Testis (tissue), 3 donors: Measurements from ENCODE around the gene NLRC5. TPM values are rescaled to one million over a fixed set of nuclear protein-coding genes. Genes with fewer than 3 reads are reported as not detected.
"Not testable (repeated sequence)": the region's sequence is repeated elsewhere in the genome, so short reads cannot be mapped to it uniquely, and the experiment has no call there.

ENCODE experiments used
- DNase-seq: peaks from one replicate; pipeline ENCODE4 v3.0.0-alpha.2; 2019
- H3K27ac ChIP-seq, 2 donors: fragments of 200-600 bp; sonication (generic); one replicate each; pipeline ENCODE4 v1.5.1; 2019
- H3K27me3 ChIP-seq: fragments of 200-600 bp; sonication (generic); one replicate; pipeline ENCODE4 v1.5.1; 2019
- H3K36me3 ChIP-seq: fragments of 200-600 bp; sonication (generic); one replicate; pipeline ENCODE4 v1.5.1; 2017; ENCODE audit warnings: low read depth; ENCODE audit errors: missing control alignments
- H3K4me1 ChIP-seq: fragments of 200-600 bp; sonication (generic); one replicate; pipeline ENCODE4 v1.5.1; 2019
- H3K4me3 ChIP-seq, 2 donors: fragments of 200-600 bp; sonication (generic); one replicate each; pipeline ENCODE4 v1.5.1; 2017 to 2019
- H3K9me3 ChIP-seq: fragments of 200-600 bp; sonication (generic); one replicate; pipeline ENCODE4 v1.5.1; 2017
- CTCF ChIP-seq, 3 experiments: fragments of 450-650 bp in 2 of 3; fragments of 200-600 bp in 1 of 3; sonication (generic) in 1 of 3; IDR thresholded peaks; one replicate each; pipeline ENCODE4 v1.5.1; 2016 to 2019; ENCODE audit warnings: antibody characterized with exemption in 3 of 3, mild to moderate bottlenecking in 2 of 3, moderate library complexity in 1 of 3
- POLR2A ChIP-seq: fragments of 450-650 bp; IDR thresholded peaks from one replicate; pipeline ENCODE4 v1.6.1; 2017; ENCODE audit warnings: antibody characterized with exemption, mild to moderate bottlenecking, moderate library complexity
- WGBS, 2 donors: methylation state at CpG; one replicate each; pipeline ENCODE4 v1.1.5; 2018; 5-methylcytosine and 5-hydroxymethylcytosine counted together
- intact Hi-C: fragments of 100-400 bp; cut with DNase I; formaldehyde crosslinking; loops from one replicate; pipeline ENCODE4 v1.15.1; 2023; ENCODE audit warnings: low total_unique reads
- polyA plus RNA-seq: library from polyadenylated mRNA; stranded (reverse); fragments of 350-450 nt; fragmentation: Illumina TruSeq; extraction: RNeasy Lipid Tissue Mini Kit (QIAGEN cat#74804); gene quantifications from one replicate; pipeline ENCODE4 v1.2.3, GENCODE V29; 2014; ENCODE audit warnings: low read depth, low replicate concordance; ENCODE audit not compliant: insufficient read depth
- total RNA-seq, 2 donors: library from RNA; depleted of rRNA; stranded (reverse); fragments of >200 nt; gene quantifications; one replicate each; pipeline ENCODE4 v1.2.3, GENCODE V29; 2016

The NLRC5 gene
- total and polyA plus RNA-seq, 3 donors from 2014 or later: 10.3 to 14.9 (median 12.0) TPM

GRCh38 chr16:56984639-56985038, 4.7 kb upstream of the NLRC5 start:
- Histone ChIP-seq H3K4me3 (no peak overlapping the region), H3K36me3 (no peaks in the 10 kb centered on the region), H3K9me3 (no peaks in the 10 kb centered on the region), H3K27me3 (no peaks in the 10 kb centered on the region), H3K27ac (no peak overlapping the region), H3K4me1 (peaks cover 10% of the 10 kb centered on the region)
- no peak for DNase-seq
- TF ChIP-seq CTCF (IDR thresholded peaks at IDR 0.05): no peak
- TF ChIP-seq POLR2A: no peak
- intact Hi-C loops: no loop called here
- WGBS, 2 donors: 94 to 98% methylated on average over 6 of the region's 6 CpGs

DNA sequence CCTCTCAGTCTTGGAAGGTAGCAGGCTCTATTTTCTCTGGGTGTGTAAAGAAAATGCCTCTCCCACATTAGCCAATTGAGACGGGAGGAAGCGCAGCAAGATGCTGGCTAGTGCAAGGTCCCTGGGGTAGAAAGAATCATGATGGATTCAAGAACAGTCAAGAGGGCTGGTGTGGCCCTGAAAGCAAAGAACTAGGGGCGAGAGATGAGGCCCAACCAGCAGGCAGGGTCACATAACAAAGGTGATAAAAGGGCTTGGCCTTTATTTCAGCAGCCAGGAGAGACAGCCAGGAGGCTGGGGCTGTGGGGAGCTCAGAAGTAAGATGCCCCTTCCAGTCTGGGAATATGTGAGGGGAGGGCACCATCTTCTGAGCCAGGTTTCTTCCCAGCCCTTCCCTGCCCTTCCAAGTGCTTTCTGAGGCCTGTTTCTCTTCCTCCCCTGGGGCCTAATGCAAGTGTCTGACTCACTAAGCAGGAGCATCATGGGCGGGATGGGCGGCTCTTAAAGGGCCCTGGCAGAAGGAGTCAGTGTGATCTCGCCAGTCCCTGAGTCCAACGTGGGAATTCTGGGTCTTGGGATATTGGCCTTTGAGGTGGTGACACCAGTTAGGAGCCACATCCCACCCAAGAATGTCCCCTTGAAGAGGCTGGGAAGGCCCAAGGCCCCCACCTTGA, 3.9 kb upstream of the NLRC5 start:
- Histone ChIP-seq H3K27me3 (no peaks in the 10 kb centered on the region), H3K27ac (peak overlapping the region in 1 of 2 donors; percentile 30), H3K4me1 (peaks cover 18% of the 10 kb centered on the region), H3K9me3 (no peaks in the 10 kb centered on the region), H3K4me3 (no peak overlapping the region), H3K36me3 (no peaks in the 10 kb centered on the region)
- intact Hi-C loops: no loop called here
- TF ChIP-seq CTCF (IDR thresholded peaks at IDR 0.05): no peak
- no peak for TF ChIP-seq POLR2A
- 69 to 75% methylated on average over 3 to 7 of the region's 7 CpGs for WGBS, 2 donors
- peak; percentile 54 for DNase-seq

DNA sequence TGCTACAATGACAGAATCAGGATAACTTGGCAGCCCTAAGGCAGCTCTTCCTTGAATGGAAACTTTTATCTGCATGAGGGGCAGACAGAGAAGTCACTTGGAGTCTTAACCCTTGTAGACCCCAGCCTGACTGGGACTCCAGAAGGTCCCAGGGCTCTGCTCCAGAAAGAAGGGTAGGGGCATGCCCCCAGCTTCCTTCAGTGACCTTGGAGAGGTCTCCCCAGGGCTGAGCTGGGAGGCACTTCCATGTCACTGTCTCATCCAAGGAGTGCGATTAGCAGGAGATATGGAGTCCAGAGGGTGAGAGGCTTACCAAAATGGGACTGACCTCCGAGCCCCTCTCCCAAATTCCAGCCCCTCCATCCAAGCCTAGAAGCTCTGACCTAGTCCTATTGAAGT, 3.4 kb upstream of the NLRC5 start:
- peak overlapping the region in 1 of 2 donors; percentile 30 for H3K27ac ChIP-seq
- no peak for TF ChIP-seq CTCF (IDR thresholded peaks at IDR 0.05)
- TF ChIP-seq POLR2A: no peak
- no peaks in the 10 kb centered on the region for H3K9me3 ChIP-seq
- no peak for DNase-seq
- H3K36me3 ChIP-seq: no peaks in the 10 kb centered on the region
- H3K27me3 ChIP-seq: no peaks in the 10 kb centered on the region
- H3K4me1 ChIP-seq: peaks cover 22% of the 10 kb centered on the region
- 74% methylated on average over 2 of the region's 2 CpGs; no CpG with 5 or more reads in 1 of the 2 donors for WGBS, 2 donors
- H3K4me3 ChIP-seq: no peak overlapping the region
- intact Hi-C loops: no loop called here

DNA sequence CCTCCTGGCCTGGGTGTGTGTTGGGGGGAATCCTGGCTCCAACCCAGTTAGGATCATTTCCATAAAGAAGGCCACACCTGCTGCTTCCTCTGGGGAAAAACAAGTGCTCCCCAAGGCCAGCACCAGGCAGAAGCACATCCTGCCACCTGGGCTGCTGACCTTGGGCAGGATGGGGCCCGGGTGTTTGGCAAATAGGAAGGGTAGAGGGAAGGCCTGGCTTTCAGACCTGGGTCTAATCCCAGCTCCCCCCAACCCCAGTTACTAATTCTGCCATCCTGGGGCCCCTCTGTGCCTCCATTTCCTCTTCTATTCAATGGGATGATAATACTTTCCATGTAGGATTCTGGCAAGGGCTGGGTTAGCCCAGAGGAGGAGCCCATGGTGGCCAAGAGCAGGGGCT, 3.0 kb upstream of the NLRC5 start:
- no peak for TF ChIP-seq CTCF (IDR thresholded peaks at IDR 0.05)
- no peak for TF ChIP-seq POLR2A
- H3K36me3 ChIP-seq: no peaks in the 10 kb centered on the region
- H3K4me1 ChIP-seq: peaks cover 22% of the 10 kb centered on the region
- 59 to 100% methylated on average over 1 of the region's 1 CpG for WGBS, 2 donors
- no peak for DNase-seq
- H3K27ac ChIP-seq: no peak overlapping the region
- intact Hi-C loops: no loop called here
- no peaks in the 10 kb centered on the region for H3K27me3 ChIP-seq
- H3K9me3 ChIP-seq: no peaks in the 10 kb centered on the region
- no peak overlapping the region for H3K4me3 ChIP-seq

GRCh38 chr16:56986908-56987307, 2.4 kb upstream of the NLRC5 start:
- H3K36me3 ChIP-seq, H3K9me3 ChIP-seq, H3K27ac ChIP-seq, DNase-seq, intact Hi-C loops, H3K4me3 ChIP-seq, H3K27me3 ChIP-seq: not testable (repeated sequence)
- peaks cover 22% of the 10 kb centered on the region for H3K4me1 ChIP-seq
- WGBS, 2 donors: 94 to 95% methylated on average over 4 of the region's 4 CpGs
